CD4-positive, CD25-positive, alpha-beta regulatory T cell (primary cell): ENCODE results near the gene NCOR2. TPM values are rescaled to one million over a fixed set of nuclear protein-coding genes. Genes with fewer than 3 reads are reported as not detected.

Experiments used
- ATAC-seq, 2 donors: fragments of 150-1000 bp; cut with Tn5 transposase; one replicate each; pipeline ENCODE4 v1.10.0; 2021; ENCODE audit warnings: low read depth in 2 of 2, moderate number of reproducible peaks in 2 of 2, moderate library complexity in 1 of 2
- DNase-seq, 3 donors: peaks; one replicate each; pipeline versions ENCODE4 v3.0.0 to v3.0.0-alpha.2; 2012 to 2022; ENCODE audit warnings: mixed read lengths in 1 of 3
- H3K27ac ChIP-seq: one replicate; pipeline ENCODE4 v1.7.0; 2013; ENCODE audit warnings: mild to moderate bottlenecking, low read length; ENCODE audit not compliant: insufficient read depth, poor library complexity, severe bottlenecking
- H3K27me3 ChIP-seq: one replicate; pipeline ENCODE4 v1.7.0; 2013; ENCODE audit warnings: low read length; ENCODE audit not compliant: control insufficient read depth, insufficient read depth
- H3K36me3 ChIP-seq: one replicate; pipeline ENCODE4 v1.7.0; 2013; ENCODE audit warnings: mild to moderate bottlenecking, low read length, moderate library complexity; ENCODE audit not compliant: control insufficient read depth, insufficient read depth
- H3K4me1 ChIP-seq: 2 replicates; pipeline ENCODE4 v1.7.0; 2013; ENCODE audit warnings: mild to moderate bottlenecking, low read length; ENCODE audit not compliant: insufficient read depth, control insufficient read depth, poor library complexity, severe bottlenecking
- H3K4me3 ChIP-seq: one replicate; pipeline ENCODE4 v1.7.0; 2013; ENCODE audit warnings: low read depth, mild to moderate bottlenecking, low read length, moderate library complexity
- H3K9me3 ChIP-seq, 2 experiments: 1 replicate in 1 of 2; 2 replicates in 1 of 2; pipeline ENCODE4 v1.7.0; 2013; ENCODE audit warnings: low read length in 2 of 2, mild to moderate bottlenecking in 1 of 2, moderate library complexity in 1 of 2; ENCODE audit not compliant: control insufficient read depth in 2 of 2
- H3K27ac Mint-ChIP-seq, 3 donors: one replicate each; pipeline ENCODE4 v1.8.0; 2020 to 2022; ENCODE audit warnings: mild to moderate bottlenecking in 3 of 3, mixed read lengths in 3 of 3, moderate library complexity in 2 of 3
- H3K27me3 Mint-ChIP-seq: one replicate; pipeline ENCODE4 v1.8.0; 2022; ENCODE audit warnings: mild to moderate bottlenecking, mixed read lengths
- H3K36me3 Mint-ChIP-seq: one replicate; pipeline ENCODE4 v1.8.0; 2020; ENCODE audit warnings: mixed read lengths
- H3K4me1 Mint-ChIP-seq, 4 donors: one replicate each; pipeline ENCODE4 v1.8.0; 2020 to 2022; ENCODE audit warnings: mixed read lengths in 4 of 4, mild to moderate bottlenecking in 1 of 4
- H3K4me3 Mint-ChIP-seq, 4 donors: one replicate each; pipeline ENCODE4 v1.8.0; 2020 to 2022; ENCODE audit warnings: mild to moderate bottlenecking in 4 of 4, mixed read lengths in 4 of 4, moderate library complexity in 3 of 4
- H3K9me3 Mint-ChIP-seq, 7 donors: one replicate each; pipeline ENCODE4 v1.8.0; 2020 to 2022; ENCODE audit warnings: mixed read lengths in 7 of 7, mild to moderate bottlenecking in 3 of 7, moderate library complexity in 2 of 7
- polyA plus RNA-seq, 4 donors: library from polyadenylated mRNA; unstranded; fragments of 300-500 nt; fragmentation: Illumina TruSeq; gene quantifications; one replicate each; pipeline ENCODE4 v1.2.3, GENCODE V29; 2021
- total RNA-seq: library from RNA; stranded (reverse); gene quantifications from one replicate; pipeline ENCODE4 v1.2.3, GENCODE V29; 2022

Gene NCOR2
- total and polyA plus RNA-seq, 5 donors from 2014 or later = 2.0 to 134 (median 2.5) TPM

GRCh38 chr12:124534776-124535740 lies 32.4 kb downstream of the NCOR2 start:
- no peak overlapping the region for H3K27ac Mint-ChIP-seq
- peaks cover 9% of the 10 kb centered on the region for H3K36me3 Mint-ChIP-seq
- H3K9me3 ChIP-seq = no peaks in the 10 kb centered on the region
- H3K4me1 Mint-ChIP-seq = peaks cover 0 to 44% (median 13%) of the 10 kb centered on the region in 4 donors
- no peaks in the 10 kb centered on the region for H3K9me3 Mint-ChIP-seq
- H3K27ac ChIP-seq = no peak overlapping the region
- H3K27me3 Mint-ChIP-seq = no peaks in the 10 kb centered on the region
- no peaks in the 10 kb centered on the region for H3K36me3 ChIP-seq
- no peak overlapping the region for H3K4me3 Mint-ChIP-seq
- DNase-seq = no peak
- H3K4me1 ChIP-seq = peaks cover 6% of the 10 kb centered on the region
- no peaks in the 10 kb centered on the region for H3K27me3 ChIP-seq
- no peak for ATAC-seq
- H3K4me3 ChIP-seq = no peak overlapping the region

GRCh38 chr12:124533456-124533855 lies 34.0 kb downstream of the NCOR2 start:
- no peak overlapping the region for H3K4me3 ChIP-seq
- Mint-ChIP-seq H3K9me3 (no peaks in the 10 kb centered on the region), H3K27me3 (no peaks in the 10 kb centered on the region), H3K27ac (no peak overlapping the region), H3K36me3 (peaks cover 13% of the 10 kb centered on the region), H3K4me3 (no peak overlapping the region), H3K4me1 (peaks cover 0 to 31% (median 14%) of the 10 kb centered on the region in 4 donors)
- no peak for DNase-seq
- no peak overlapping the region for H3K27ac ChIP-seq
- H3K4me1 ChIP-seq = no peaks in the 10 kb centered on the region
- no peaks in the 10 kb centered on the region for H3K36me3 ChIP-seq
- no peaks in the 10 kb centered on the region for H3K9me3 ChIP-seq
- no peaks in the 10 kb centered on the region for H3K27me3 ChIP-seq
- no peak for ATAC-seq

GRCh38 chr12:124532967-124533366 lies 34.4 kb downstream of the NCOR2 start:
- Histone ChIP-seq H3K27me3 (no peaks in the 10 kb centered on the region), H3K4me3 (no peak overlapping the region), H3K9me3 (no peaks in the 10 kb centered on the region), H3K36me3 (no peaks in the 10 kb centered on the region), H3K27ac (no peak overlapping the region), H3K4me1 (no peaks in the 10 kb centered on the region)
- H3K27me3 Mint-ChIP-seq = no peaks in the 10 kb centered on the region
- no peak for DNase-seq
- H3K4me1 Mint-ChIP-seq = peaks cover 0 to 26% (median 14%) of the 10 kb centered on the region in 4 donors
- no peak overlapping the region for H3K4me3 Mint-ChIP-seq
- no peaks in the 10 kb centered on the region for H3K9me3 Mint-ChIP-seq
- H3K36me3 Mint-ChIP-seq = peaks cover 18% of the 10 kb centered on the region
- no peak overlapping the region for H3K27ac Mint-ChIP-seq
- ATAC-seq = no peak

GRCh38 chr12:124532331-124532750 lies 35.1 kb downstream of the NCOR2 start:
- Mint-ChIP-seq H3K27me3 (no peaks in the 10 kb centered on the region), H3K36me3 (peaks cover 20% of the 10 kb centered on the region), H3K9me3 (no peaks in the 10 kb centered on the region), H3K4me1 (peaks cover 0 to 24% (median 14%) of the 10 kb centered on the region in 4 donors), H3K27ac (peak overlapping the region in 1 of 3 donors; percentile 5), H3K4me3 (no peak overlapping the region)
- no peaks in the 10 kb centered on the region for H3K36me3 ChIP-seq
- no peaks in the 10 kb centered on the region for H3K9me3 ChIP-seq
- H3K4me3 ChIP-seq = no peak overlapping the region
- no peak overlapping the region for H3K27ac ChIP-seq
- no peak for DNase-seq
- H3K27me3 ChIP-seq = no peaks in the 10 kb centered on the region
- ATAC-seq = no peak
- H3K4me1 ChIP-seq = no peaks in the 10 kb centered on the region

GRCh38 chr12:124531906-124532305 lies 35.5 kb downstream of the NCOR2 start:
- H3K4me1 ChIP-seq = no peaks in the 10 kb centered on the region
- H3K9me3 ChIP-seq = no peaks in the 10 kb centered on the region
- no peak for DNase-seq
- H3K36me3 ChIP-seq = no peaks in the 10 kb centered on the region
- H3K27ac ChIP-seq = no peak overlapping the region
- Mint-ChIP-seq H3K36me3 (peaks cover 19% of the 10 kb centered on the region), H3K4me3 (no peak overlapping the region), H3K4me1 (peaks cover 0 to 20% (median 11%) of the 10 kb centered on the region in 4 donors), H3K9me3 (no peaks in the 10 kb centered on the region), H3K27ac (no peak overlapping the region), H3K27me3 (no peaks in the 10 kb centered on the region)
- no peak overlapping the region for H3K4me3 ChIP-seq
- no peaks in the 10 kb centered on the region for H3K27me3 ChIP-seq
- ATAC-seq = no peak

- no peaks in the 10 kb centered on the region for H3K36me3 ChIP-seq
- peaks cover 16% of the 10 kb centered on the region for H3K36me3 Mint-ChIP-seq
- no peaks in the 10 kb centered on the region for H3K9me3 Mint-ChIP-seq
- H3K27ac Mint-ChIP-seq = no peak overlapping the region
- H3K4me3 ChIP-seq = no peak overlapping the region
- H3K27ac ChIP-seq = no peak overlapping the region
- no peaks in the 10 kb centered on the region for H3K27me3 Mint-ChIP-seq
- peaks cover 0 to 14% (median 10%) of the 10 kb centered on the region in 4 donors for H3K4me1 Mint-ChIP-seq
- no peaks in the 10 kb centered on the region for H3K4me1 ChIP-seq
- no peaks in the 10 kb centered on the region for H3K27me3 ChIP-seq
- no peak for ATAC-seq
- DNase-seq = no peak
- no peak overlapping the region for H3K4me3 Mint-ChIP-seq
- no peaks in the 10 kb centered on the region for H3K9me3 ChIP-seq
Measured at GRCh38 chr12:124531281-124531745, 36.1 kb downstream of the NCOR2 start.

GRCh38 chr12:124530637-124531263 lies 36.7 kb downstream of the NCOR2 start:
- Mint-ChIP-seq H3K4me3 (no peak overlapping the region), H3K27ac (peak overlapping the region; percentile 38 to 73 (median 60)), H3K9me3 (no peaks in the 10 kb centered on the region), H3K4me1 (peaks cover 0 to 10% (median 10%) of the 10 kb centered on the region in 4 donors), H3K36me3 (peaks cover 16% of the 10 kb centered on the region), H3K27me3 (no peaks in the 10 kb centered on the region)
- DNase-seq = no peak
- H3K4me3 ChIP-seq = no peak overlapping the region
- H3K27me3 ChIP-seq = no peaks in the 10 kb centered on the region
- no peak for ATAC-seq
- H3K4me1 ChIP-seq = no peaks in the 10 kb centered on the region
- no peaks in the 10 kb centered on the region for H3K36me3 ChIP-seq
- H3K9me3 ChIP-seq = no peaks in the 10 kb centered on the region
- H3K27ac ChIP-seq = no peak overlapping the region
